Gastrocnemius medialis (tissue), 4 donors: ENCODE data around the gene CAMTA1. TPM values are rescaled to one million over a fixed set of nuclear protein-coding genes. Genes with fewer than 3 reads are reported as not detected.

Experiments
- ATAC-seq, 2 donors: fragments of 150-250 bp; one replicate each; pipeline ENCODE4 v1.9.1; 2016
- DNase-seq, 2 donors: peaks; one replicate each; pipeline ENCODE4 v3.0.0-alpha.2; 2019
- H3K27ac ChIP-seq, 4 donors: fragments of 200-600 bp; sonication (generic); 1 replicate in 1 of 4; 2 replicates in 3 of 4; pipeline ENCODE4 v1.5.1; 2016 to 2018; ENCODE audit warnings: mild to moderate bottlenecking in 2 of 4, moderate library complexity in 1 of 4
- H3K27me3 ChIP-seq, 3 donors: fragments of 200-600 bp; sonication (generic) in 2 of 3; 1 replicate in 1 of 3; 2 replicates in 2 of 3; pipeline versions ENCODE4 v1.5.1 to v1.6.0; 2016 to 2019; ENCODE audit warnings: mild to moderate bottlenecking in 1 of 3, moderate library complexity in 1 of 3
- H3K36me3 ChIP-seq, 2 donors: fragments of 200-600 bp; sonication (generic) in 1 of 2; one replicate each; pipeline ENCODE4 v1.5.1; 2017 to 2018
- H3K4me1 ChIP-seq, 2 donors: fragments of 200-600 bp; sonication (generic) in 1 of 2; one replicate each; pipeline ENCODE4 v1.5.1; 2016 to 2017; ENCODE audit warnings: mild to moderate bottlenecking in 2 of 2
- H3K4me3 ChIP-seq, 4 donors: fragments of 200-600 bp; sonication (generic) in 3 of 4; 1 replicate in 1 of 4; 2 replicates in 3 of 4; pipeline ENCODE4 v1.5.1; 2016 to 2019; ENCODE audit warnings: mild to moderate bottlenecking in 2 of 4
- H3K9me3 ChIP-seq, 3 donors: fragments of 200-600 bp; sonication (generic) in 2 of 3; 1 replicate in 1 of 3; 2 replicates in 2 of 3; pipeline ENCODE4 v1.5.1; 2016 to 2019
- CTCF ChIP-seq, 5 experiments: fragments of 450-650 bp in 3 of 5; fragments of 200-600 bp in 2 of 5; sonication (generic) in 2 of 5; IDR thresholded peaks in 4 of 5; conservative IDR thresholded peaks in 1 of 5; 1 replicate in 4 of 5; 2 replicates in 1 of 5; pipeline ENCODE4 v1.5.1; 2016 to 2019; ENCODE audit warnings: antibody characterized with exemption in 5 of 5, mild to moderate bottlenecking in 3 of 5, moderate library complexity in 3 of 5
- POLR2A ChIP-seq, 2 donors: fragments of 450-650 bp; IDR thresholded peaks; one replicate each; pipeline ENCODE4 v1.6.1; 2017; ENCODE audit warnings: antibody characterized with exemption in 2 of 2, mild to moderate bottlenecking in 2 of 2, moderate library complexity in 2 of 2
- in situ Hi-C, 4 donors: fragments of 200-750 bp; cut with MboI; loops; one replicate each; pipeline versions ENCODE4 v1.15.0 to v1.8.0; 2017; ENCODE audit warnings: low sequenced_read_pairs in 4 of 4
- intact Hi-C: fragments of 100-400 bp; cut with DNase I; formaldehyde crosslinking; loops from one replicate; pipeline ENCODE4 v1.15.1; 2023; ENCODE audit warnings: low total_unique reads
- total RNA-seq, 4 donors: library from RNA; depleted of rRNA; stranded (reverse); fragments of >200 nt; gene quantifications; one replicate each; pipeline versions ENCODE4 v1.1.0 to v1.2.3, GENCODE V29; 2016

The CAMTA1 gene
- total RNA-seq, 4 donors from 2014 or later: 60.5 to 113 (median 70.4) TPM

GRCh38 chr1:6813165-6813564 is 27.9 kb downstream of the CAMTA1 start:
- DNase-seq: no peak
- in situ Hi-C loops (no loop called here), intact Hi-C loops (no loop called here)
- Histone ChIP-seq H3K27me3 (no peaks in the 10 kb centered on the region), H3K36me3 (no peaks in the 10 kb centered on the region), H3K4me1 (peaks cover 7 to 35% of the 10 kb centered on the region in 2 donors), H3K27ac (no peak overlapping the region), H3K9me3 (no peaks in the 10 kb centered on the region), H3K4me3 (no peak overlapping the region)
- TF ChIP-seq POLR2A (IDR thresholded peaks at IDR 0.05): no peak
- TF ChIP-seq CTCF (IDR thresholded peaks at IDR 0.05 in 4 of 5, conservative IDR thresholded peaks at IDR 0.05 in 1 of 5): no peak
- no peak for ATAC-seq

- Histone ChIP-seq H3K9me3 (no peaks in the 10 kb centered on the region), H3K4me1 (peaks cover 21 to 45% of the 10 kb centered on the region in 2 donors), H3K27me3 (no peaks in the 10 kb centered on the region), H3K4me3 (no peak overlapping the region), H3K27ac (no peak overlapping the region), H3K36me3 (no peaks in the 10 kb centered on the region)
- intact Hi-C loops (no loop called here), in situ Hi-C loops (no loop called here)
- ATAC-seq: no peak
- TF ChIP-seq POLR2A (IDR thresholded peaks at IDR 0.05) (no peak), CTCF (IDR thresholded peaks at IDR 0.05 in 4 of 5, conservative IDR thresholded peaks at IDR 0.05 in 1 of 5) (no peak)
- DNase-seq: no peak
Observed at GRCh38 chr1:6815726-6816125, 30.5 kb downstream of the CAMTA1 start.

- DNase-seq (no peak), ATAC-seq (no peak)
- no peaks in the 10 kb centered on the region for H3K27me3 ChIP-seq
- no peak overlapping the region for H3K4me3 ChIP-seq
- intact Hi-C loops (no loop called here), in situ Hi-C loops (no loop called here)
- peak overlapping the region in 3 of 4 donors; percentile 53 to 74 (median 62) for H3K27ac ChIP-seq
- H3K9me3 ChIP-seq: no peaks in the 10 kb centered on the region
- TF ChIP-seq CTCF (IDR thresholded peaks at IDR 0.05 in 4 of 5, conservative IDR thresholded peaks at IDR 0.05 in 1 of 5) (no peak), POLR2A (IDR thresholded peaks at IDR 0.05) (no peak)
- H3K36me3 ChIP-seq: no peaks in the 10 kb centered on the region
- H3K4me1 ChIP-seq: peaks cover 35 to 55% of the 10 kb centered on the region in 2 donors
Observed at GRCh38 chr1:6819246-6820040, 34.2 kb downstream of the CAMTA1 start.

GRCh38 chr1:6820899-6821298 is 35.6 kb downstream of the CAMTA1 start:
- no peak for TF ChIP-seq CTCF (IDR thresholded peaks at IDR 0.05 in 4 of 5, conservative IDR thresholded peaks at IDR 0.05 in 1 of 5)
- TF ChIP-seq POLR2A (IDR thresholded peaks at IDR 0.05): no peak
- DNase-seq (no peak), ATAC-seq (no peak)
- Histone ChIP-seq H3K27ac (peak overlapping the region; percentile 53 to 74 (median 64)), H3K9me3 (no peaks in the 10 kb centered on the region), H3K36me3 (no peaks in the 10 kb centered on the region), H3K27me3 (no peaks in the 10 kb centered on the region), H3K4me3 (peak overlapping the region in 1 of 4 donors; percentile 23), H3K4me1 (peaks cover 39 to 70% of the 10 kb centered on the region in 2 donors)
- intact Hi-C loops: no loop called here
- in situ Hi-C loops: no loop called here
